HG03521 (cell line): ENCODE data around the gene GLCCI1.
"Not testable (repeated sequence)": the region's sequence is repeated elsewhere in the genome, so short reads cannot be mapped to it uniquely, and the experiment has no call there.

Experiments used
- ATAC-seq: cut with Tn5 transposase; IDR thresholded peaks from one replicate; pipeline ENCODE4 v1.9.1; 2021; ENCODE audit warnings: mild to moderate bottlenecking, moderate library complexity; ENCODE audit not compliant: unreplicated experiment

Gene GLCCI1

GRCh38 chr7:8042796-8043535 lies 74.4 kb downstream of the GLCCI1 start:
- ATAC-seq, result no peak

GRCh38 chr7:8044761-8045430 lies 76.3 kb downstream of the GLCCI1 start:
- no peak for ATAC-seq

- not testable (repeated sequence) for ATAC-seq
Observed at GRCh38 chr7:8048067-8048466, 79.5 kb downstream of the GLCCI1 start.

GRCh38 chr7:8051373-8051772 lies 82.8 kb downstream of the GLCCI1 start:
- no peak for ATAC-seq

- no peak for ATAC-seq
Observed at GRCh38 chr7:8051998-8052397, 83.4 kb downstream of the GLCCI1 start.

- no peak for ATAC-seq
Observed at GRCh38 chr7:8052824-8053223, 84.2 kb downstream of the GLCCI1 start.

GRCh38 chr7:8056439-8056838 lies 87.8 kb downstream of the GLCCI1 start:
- no peak for ATAC-seq

- ATAC-seq, result no peak
Observed at GRCh38 chr7:8057566-8057965, 89.0 kb downstream of the GLCCI1 start.

GRCh38 chr7:8058322-8058721 lies 89.7 kb downstream of the GLCCI1 start:
- no peak for ATAC-seq

- no peak for ATAC-seq
Observed at GRCh38 chr7:8058852-8059251, 90.3 kb downstream of the GLCCI1 start.

GRCh38 chr7:8060241-8060640 lies 91.6 kb downstream of the GLCCI1 start:
- no peak for ATAC-seq

GRCh38 chr7:8063300-8063699 lies 94.7 kb downstream of the GLCCI1 start:
- ATAC-seq, result not testable (repeated sequence)

GRCh38 chr7:8063706-8064297 lies 95.2 kb downstream of the GLCCI1 start:
- no peak for ATAC-seq

GRCh38 chr7:8064828-8065227 lies 96.2 kb downstream of the GLCCI1 start:
- ATAC-seq, result no peak

GRCh38 chr7:8065356-8065813 lies 96.8 kb downstream of the GLCCI1 start:
- ATAC-seq, result no peak

- ATAC-seq, result no peak
Observed at GRCh38 chr7:8068892-8069686, 100.5 kb downstream of the GLCCI1 start.

- ATAC-seq, result no peak
Observed at GRCh38 chr7:8070451-8071180, 102.0 kb downstream of the GLCCI1 start.

- no peak for ATAC-seq
Observed at GRCh38 chr7:8078418-8078817, 109.8 kb downstream of the GLCCI1 start.

- no peak for ATAC-seq
Observed at GRCh38 chr7:8082762-8083161, 114.2 kb downstream of the GLCCI1 start.

- no peak for ATAC-seq
Observed at GRCh38 chr7:8084836-8085235, 116.2 kb downstream of the GLCCI1 start.

GRCh38 chr7:8085420-8085819 lies 116.8 kb downstream of the GLCCI1 start:
- no peak for ATAC-seq
